SJCRH30 (cell line): Measurements from ENCODE around the gene RASA1. TPM values are rescaled to one million over a fixed set of nuclear protein-coding genes. Genes with fewer than 3 reads are reported as not detected.

ENCODE experiments used
- DNase-seq, 2 experiments: peaks; one replicate each; pipeline ENCODE4 v3.0.0-alpha.2; 2015 to 2020
- H3K27ac ChIP-seq: fragments of 250-450 bp; sonication (Bioruptor Pico); 2 replicates; pipeline ENCODE4 v1.5.1; 2020; ENCODE audit warnings: mild to moderate bottlenecking, moderate library complexity
- H3K27me3 ChIP-seq: fragments of 250-450 bp; sonication (Bioruptor Pico); 2 replicates; pipeline ENCODE4 v1.5.1; 2020; ENCODE audit warnings: mild to moderate bottlenecking, moderate library complexity
- H3K36me3 ChIP-seq: fragments of 250-450 bp; sonication (Bioruptor Pico); 2 replicates; pipeline ENCODE4 v1.5.1; 2020; ENCODE audit warnings: mild to moderate bottlenecking, moderate library complexity
- H3K4me1 ChIP-seq: fragments of 250-450 bp; sonication (Bioruptor Pico); 2 replicates; pipeline ENCODE4 v1.5.1; 2020; ENCODE audit warnings: mild to moderate bottlenecking, moderate library complexity
- H3K4me3 ChIP-seq: fragments of 250-450 bp; sonication (Bioruptor Pico); 2 replicates; pipeline ENCODE4 v1.5.1; 2020; ENCODE audit warnings: mild to moderate bottlenecking, moderate library complexity
- H3K9me3 ChIP-seq: fragments of 250-450 bp; sonication (Bioruptor Pico); replicated peaks from 2 replicates; pipeline ENCODE4 v1.5.1; 2020; ENCODE audit warnings: mild to moderate bottlenecking, moderate library complexity
- total RNA-seq: library from RNA; depleted of rRNA; stranded (reverse); fragments of >200 nt; shearing (Covaris generic); gene quantifications from 2 replicates; pipeline ENCODE4 v1.2.3, GENCODE V29; 2014; rRNA removed

The RASA1 gene
- 52.0 and 59.7 TPM in 2 replicates for total RNA-seq

GRCh38 chr5:87267574-87268125, at the start of gene RASA1:
Gene RASA1, plus strand, starts transcription at chr5:87267883. Its CDS starts 569 bp downstream, at chr5:87268452.
- Histone ChIP-seq H3K36me3 (peaks cover 7% of the 10 kb centered on the region), H3K9me3 (no peaks in the 10 kb centered on the region), H3K27ac (peak within 1 kb of the TSS; percentile 78), H3K4me3 (peak within 1 kb of the TSS; percentile 92), H3K27me3 (no peaks in the 10 kb centered on the region), H3K4me1 (peaks cover 5% of the 10 kb centered on the region; the same call in 1 of the 2 replicates)
- peak; percentile 97 to 98 for DNase-seq

- DNase-seq, result no peak
- H3K4me3 ChIP-seq, result no peak overlapping the region
- H3K36me3 ChIP-seq, result no peaks in the 10 kb centered on the region
- no peaks in the 10 kb centered on the region for H3K9me3 ChIP-seq
- no peaks in the 10 kb centered on the region for H3K4me1 ChIP-seq
- no peak overlapping the region for H3K27ac ChIP-seq
- H3K27me3 ChIP-seq, result no peaks in the 10 kb centered on the region
These were observed 37.9 kb upstream of the RASA1 start for GRCh38 chr5:87229780-87230179.

GRCh38 chr5:87231037-87231808, 36.5 kb upstream of the RASA1 start:
- DNase-seq, result no peak
- no peaks in the 10 kb centered on the region for H3K36me3 ChIP-seq
- H3K27ac ChIP-seq, result no peak overlapping the region
- H3K27me3 ChIP-seq, result no peaks in the 10 kb centered on the region
- H3K9me3 ChIP-seq, result no peaks in the 10 kb centered on the region
- H3K4me3 ChIP-seq, result no peak overlapping the region
- no peaks in the 10 kb centered on the region for H3K4me1 ChIP-seq

- no peak overlapping the region for H3K4me3 ChIP-seq
- no peak for DNase-seq
- H3K4me1 ChIP-seq, result no peaks in the 10 kb centered on the region
These were observed 34.5 kb upstream of the RASA1 start for GRCh38 chr5:87233143-87233542.

GRCh38 chr5:87241555-87241954, 26.1 kb upstream of the RASA1 start:
- DNase-seq, result no peak
- H3K4me1 ChIP-seq, result no peaks in the 10 kb centered on the region
- H3K27ac ChIP-seq, result no peak overlapping the region
- no peaks in the 10 kb centered on the region for H3K27me3 ChIP-seq
- no peaks in the 10 kb centered on the region for H3K9me3 ChIP-seq
- H3K36me3 ChIP-seq, result no peaks in the 10 kb centered on the region
- H3K4me3 ChIP-seq, result no peak overlapping the region

More at GRCh38 chr5:87233143-87233542, 34.5 kb upstream of the RASA1 start:
- Histone ChIP-seq H3K27me3 (no peaks in the 10 kb centered on the region), H3K9me3 (no peaks in the 10 kb centered on the region), H3K36me3 (no peaks in the 10 kb centered on the region), H3K27ac (no peak overlapping the region)

GRCh38 chr5:87242242-87242641, 25.4 kb upstream of the RASA1 start:
- Histone ChIP-seq H3K27me3 (no peaks in the 10 kb centered on the region), H3K4me3 (no peak overlapping the region), H3K4me1 (no peaks in the 10 kb centered on the region), H3K27ac (no peak overlapping the region), H3K36me3 (no peaks in the 10 kb centered on the region), H3K9me3 (no peaks in the 10 kb centered on the region)
- DNase-seq, result no peak

GRCh38 chr5:87243161-87243844, 24.4 kb upstream of the RASA1 start:
- DNase-seq, result no peak
- Histone ChIP-seq H3K4me1 (no peaks in the 10 kb centered on the region), H3K27ac (no peak overlapping the region)

GRCh38 chr5:87245451-87245850, 22.2 kb upstream of the RASA1 start:
- Histone ChIP-seq H3K27me3 (no peaks in the 10 kb centered on the region), H3K36me3 (no peaks in the 10 kb centered on the region), H3K9me3 (no peaks in the 10 kb centered on the region), H3K27ac (no peak overlapping the region), H3K4me3 (no peak overlapping the region), H3K4me1 (no peaks in the 10 kb centered on the region)
- no peak for DNase-seq

More at GRCh38 chr5:87243161-87243844, 24.4 kb upstream of the RASA1 start:
- H3K9me3 ChIP-seq, result no peaks in the 10 kb centered on the region
- H3K4me3 ChIP-seq, result no peak overlapping the region
- H3K27me3 ChIP-seq, result no peaks in the 10 kb centered on the region
- no peaks in the 10 kb centered on the region for H3K36me3 ChIP-seq

- no peaks in the 10 kb centered on the region for H3K9me3 ChIP-seq
- DNase-seq, result no peak
- H3K27me3 ChIP-seq, result no peaks in the 10 kb centered on the region
- no peaks in the 10 kb centered on the region for H3K36me3 ChIP-seq
- no peaks in the 10 kb centered on the region for H3K4me1 ChIP-seq
- no peak overlapping the region for H3K4me3 ChIP-seq
- no peak overlapping the region for H3K27ac ChIP-seq
These were observed 21.6 kb upstream of the RASA1 start for GRCh38 chr5:87246061-87246460.

- no peaks in the 10 kb centered on the region for H3K27me3 ChIP-seq
- H3K4me1 ChIP-seq, result no peaks in the 10 kb centered on the region
- no peak for DNase-seq
- H3K36me3 ChIP-seq, result no peaks in the 10 kb centered on the region
- no peak overlapping the region for H3K27ac ChIP-seq
- no peak overlapping the region for H3K4me3 ChIP-seq
- H3K9me3 ChIP-seq, result no peaks in the 10 kb centered on the region; the same call in 1 of the 2 replicates
These were observed 15.4 kb upstream of the RASA1 start for GRCh38 chr5:87252283-87252605.

- no peaks in the 10 kb centered on the region for H3K4me1 ChIP-seq
- H3K4me3 ChIP-seq, result no peak overlapping the region
- H3K27ac ChIP-seq, result no peak overlapping the region
- no peaks in the 10 kb centered on the region; the same call in 1 of the 2 replicates for H3K9me3 ChIP-seq
- no peaks in the 10 kb centered on the region for H3K36me3 ChIP-seq
- DNase-seq, result no peak
- H3K27me3 ChIP-seq, result no peaks in the 10 kb centered on the region
These were observed 13.6 kb upstream of the RASA1 start for GRCh38 chr5:87254035-87254434.

- Histone ChIP-seq H3K27me3 (no peaks in the 10 kb centered on the region), H3K9me3 (no peaks in the 10 kb centered on the region; the same call in 1 of the 2 replicates), H3K4me1 (no peaks in the 10 kb centered on the region), H3K36me3 (no peaks in the 10 kb centered on the region), H3K27ac (no peak overlapping the region), H3K4me3 (no peak overlapping the region)
- no peak for DNase-seq
These were observed 9.2 kb upstream of the RASA1 start for GRCh38 chr5:87258507-87258906.

- Histone ChIP-seq H3K36me3 (no peaks in the 10 kb centered on the region), H3K9me3 (no peaks in the 10 kb centered on the region), H3K4me1 (no peaks in the 10 kb centered on the region), H3K27me3 (no peaks in the 10 kb centered on the region), H3K4me3 (no peak overlapping the region), H3K27ac (no peak overlapping the region)
- DNase-seq, result no peak
These were observed 7.0 kb upstream of the RASA1 start for GRCh38 chr5:87260604-87261192.

GRCh38 chr5:87263498-87263897, 4.2 kb upstream of the RASA1 start:
- H3K27me3 ChIP-seq, result no peaks in the 10 kb centered on the region
- no peak overlapping the region for H3K4me3 ChIP-seq
- no peak overlapping the region for H3K27ac ChIP-seq
- H3K36me3 ChIP-seq, result no peaks in the 10 kb centered on the region
- DNase-seq, result no peak
- H3K9me3 ChIP-seq, result no peaks in the 10 kb centered on the region
- H3K4me1 ChIP-seq, result peaks cover 5% of the 10 kb centered on the region; the same call in 1 of the 2 replicates
